Neural crest cell (in vitro differentiated cells): ENCODE results near the gene AMPD3. TPM values are rescaled to one million over a fixed set of nuclear protein-coding genes. Genes with fewer than 3 reads are reported as not detected.

Source experiments
- DNase-seq: peaks from one replicate; pipeline ENCODE4 v3.0.0; 2021; ENCODE audit warnings: low read depth, mixed read lengths, low spot score
- H3K27ac Mint-ChIP-seq: one replicate; pipeline ENCODE4 v1.8.0; 2021; ENCODE audit warnings: mild to moderate bottlenecking, mixed read lengths; ENCODE audit not compliant: unreplicated experiment
- H3K27me3 Mint-ChIP-seq: 2 replicates; pipeline ENCODE4 v1.8.0; 2021; ENCODE audit warnings: low read depth, mild to moderate bottlenecking, mixed read lengths
- H3K36me3 Mint-ChIP-seq: 2 replicates; pipeline ENCODE4 v1.8.0; 2021; ENCODE audit warnings: low read depth, mild to moderate bottlenecking, mixed read lengths
- H3K4me1 Mint-ChIP-seq: 2 replicates; pipeline ENCODE4 v1.8.0; 2021; ENCODE audit warnings: mixed read lengths
- H3K4me3 Mint-ChIP-seq: one replicate; pipeline ENCODE4 v1.8.0; 2021; ENCODE audit warnings: mild to moderate bottlenecking, mixed read lengths
- H3K9me3 Mint-ChIP-seq: 2 replicates; pipeline ENCODE4 v1.8.0; 2021; ENCODE audit warnings: mixed read lengths
- CTCF ChIP-seq: fragments of 200-600 bp; sonication (generic); conservative IDR thresholded peaks from 2 replicates; pipeline ENCODE4 v1.5.0; 2021; ENCODE audit warnings: antibody characterized with exemption, mild to moderate bottlenecking
- total RNA-seq: library from RNA; stranded (reverse); gene quantifications from 2 replicates; pipeline ENCODE4 v1.2.1, GENCODE V29; 2021

The AMPD3 gene
- total RNA-seq, 1 donor from 2014 or later = 2.2 TPM

- TF ChIP-seq CTCF = no peak
- no peak overlapping the region for H3K4me3 Mint-ChIP-seq
- peaks cover 13% of the 10 kb centered on the region for H3K4me1 Mint-ChIP-seq
- H3K36me3 Mint-ChIP-seq = no peaks in the 10 kb centered on the region
- H3K27ac Mint-ChIP-seq = no peak overlapping the region
- H3K9me3 Mint-ChIP-seq = no peaks in the 10 kb centered on the region
- H3K27me3 Mint-ChIP-seq = no peaks in the 10 kb centered on the region
- DNase-seq = no peak
These were observed 65.5 kb downstream of the AMPD3 start for GRCh38 chr11:10520562-10520961.

- DNase-seq = no peak
- Mint-ChIP-seq H3K9me3 (no peaks in the 10 kb centered on the region), H3K36me3 (peaks cover 6% of the 10 kb centered on the region), H3K4me3 (no peak overlapping the region), H3K4me1 (peaks cover 9% of the 10 kb centered on the region), H3K27ac (no peak overlapping the region), H3K27me3 (no peaks in the 10 kb centered on the region)
- TF ChIP-seq CTCF = no peak
These were observed 67.2 kb downstream of the AMPD3 start for GRCh38 chr11:10522276-10522675.

- Mint-ChIP-seq H3K36me3 (peaks cover 7% of the 10 kb centered on the region), H3K9me3 (no peaks in the 10 kb centered on the region), H3K27me3 (no peaks in the 10 kb centered on the region), H3K4me1 (peaks cover 9% of the 10 kb centered on the region), H3K4me3 (no peak overlapping the region), H3K27ac (no peak overlapping the region)
- no peak for TF ChIP-seq CTCF
- DNase-seq = no peak
These were observed 67.9 kb downstream of the AMPD3 start for GRCh38 chr11:10522921-10523320.

GRCh38 chr11:10524471-10524870 is 69.4 kb downstream of the AMPD3 start:
- Mint-ChIP-seq H3K4me1 (peaks cover 9% of the 10 kb centered on the region), H3K27me3 (no peaks in the 10 kb centered on the region), H3K9me3 (no peaks in the 10 kb centered on the region), H3K4me3 (no peak overlapping the region), H3K27ac (no peak overlapping the region), H3K36me3 (peaks cover 14% of the 10 kb centered on the region)
- TF ChIP-seq CTCF = no peak
- DNase-seq = no peak

GRCh38 chr11:10526974-10527918 is 72.2 kb downstream of the AMPD3 start:
- H3K36me3 Mint-ChIP-seq = peaks cover 14% of the 10 kb centered on the region
- H3K4me3 Mint-ChIP-seq = no peak overlapping the region
- peaks cover 2% of the 10 kb centered on the region for H3K4me1 Mint-ChIP-seq
- H3K9me3 Mint-ChIP-seq = no peaks in the 10 kb centered on the region
- no peak overlapping the region for H3K27ac Mint-ChIP-seq
- DNase-seq = no peak
- H3K27me3 Mint-ChIP-seq = no peaks in the 10 kb centered on the region
- no peak for TF ChIP-seq CTCF
